Measurements from ENCODE around the gene RRP15. TPM values are rescaled to one million over a fixed set of nuclear protein-coding genes. Genes with fewer than 3 reads are reported as not detected.

RRP15 gene
- total and polyA plus RNA-seq, 2 of the 13 experiments (the other 11 are each of a cell fraction or from before 2014, with no cell fraction given), result 2.1 to 37.5 TPM

DNA sequence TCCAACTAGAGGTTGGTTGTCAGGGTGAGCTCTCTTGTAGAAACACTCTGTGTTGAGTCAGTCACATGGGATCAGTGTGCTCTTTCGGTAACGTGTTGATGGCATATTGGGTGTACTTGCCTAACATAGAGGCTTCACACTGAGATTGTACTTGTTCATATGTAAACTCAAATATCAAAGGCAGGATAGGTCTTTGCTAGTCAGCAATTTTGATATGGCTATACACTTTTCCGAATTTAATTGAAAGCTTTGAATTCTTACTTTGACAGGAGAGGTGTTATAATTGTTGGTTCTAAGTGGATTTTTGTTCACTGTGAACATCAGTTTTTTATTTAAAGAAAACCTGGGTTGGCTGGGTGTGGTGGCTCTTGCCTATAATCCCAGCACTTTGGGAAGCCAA lies 43.7 kb downstream of the RRP15 start:
- DNase-seq (ENCODE audit: low spot score) (no peak), ATAC-seq (no peak), FAIRE-seq (no peak)
- no peak overlapping the region for H3K27ac ChIP-seq (ENCODE audit: extremely low read length, insufficient read depth, low read length)
- no peak overlapping the region for H2AFZ ChIP-seq (ENCODE audit: low read length)
- no peak overlapping the region for H3K4me2 ChIP-seq (ENCODE audit: low read depth, low read length)
- H3K9ac ChIP-seq (ENCODE audit: insufficient read depth, low read depth, low read length), result no peak overlapping the region
- peaks cover 0 to 4% of the 10 kb centered on the region in 2 experiments; a peak in 2 of 5 replicates for H3K36me3 ChIP-seq (replicated peaks in 1 of 2; ENCODE audit: control insufficient read depth in 1 of 2, insufficient read depth in 2 of 2, low read length in 2 of 2)
- BruUV-seq (replicated peaks), result no TSS peak
- in situ Hi-C loops (cut with HindIII; ENCODE audit: extremely low pct_ligation_motif_present, low pct_unique_long_range_greater_than_20kb) (loop anchor here (25.0 kb wide), 2 partner anchors 659 to 1084 kb away; no protein-coding TSS in a partner anchor), intact Hi-C loops (cut with micrococcal nuclease; ENCODE audit: unreplicated experiment) (no loop called here)
- ChIA-PET CTCF (ENCODE audit: low intra/inter-chr PET ratio, low total read pairs) (no interaction called here), POLR2A (no interaction called here)
- no peak for TF ChIP-seq ZNF382 (CRISPR knock-in tag; IDR thresholded peaks at IDR 0.05; ENCODE audit: borderline replicate concordance)
- TF ChIP-seq MAFK (conservative IDR thresholded peaks at IDR 0.05 in 1 of 2, IDR thresholded peaks at IDR 0.05 in 1 of 2; ENCODE audit: low read length in 2 of 2), result peak; percentile 27 to 51; a peak in 3 of 4 replicates
- TF ChIP-seq, protein P1, sequence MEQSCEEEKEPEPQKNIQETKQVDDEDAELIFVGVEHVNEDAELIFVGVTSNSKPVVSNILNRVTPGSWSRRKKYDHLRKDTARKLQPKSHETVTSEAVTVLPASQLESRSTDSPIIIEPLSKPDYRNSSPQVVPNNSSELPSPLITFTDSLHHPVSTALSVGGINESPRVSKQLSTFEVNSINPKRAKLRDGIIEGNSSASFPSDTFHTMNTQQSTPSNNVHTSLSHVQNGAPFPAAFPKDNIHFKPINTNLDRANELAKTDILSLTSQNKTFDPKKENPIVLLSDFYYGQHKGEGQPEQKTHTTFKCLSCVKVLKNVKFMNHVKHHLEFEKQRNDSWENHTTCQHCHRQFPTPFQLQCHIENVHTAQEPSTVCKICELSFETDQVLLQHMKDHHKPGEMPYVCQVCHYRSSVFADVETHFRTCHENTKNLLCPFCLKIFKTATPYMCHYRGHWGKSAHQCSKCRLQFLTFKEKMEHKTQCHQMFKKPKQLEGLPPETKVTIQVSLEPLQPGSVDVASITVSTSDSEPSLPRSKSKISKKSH (CRISPR knock-in tag; IDR thresholded peaks at IDR 0.05; ENCODE audit: borderline replicate concordance), result no peak
- no peaks in the 10 kb centered on the region for H3K79me2 ChIP-seq (ENCODE audit: insufficient read depth, low read length)
- no peaks in the 10 kb centered on the region; a peak in 1 of 5 replicates for H3K27me3 ChIP-seq (ENCODE audit: control insufficient read depth in 1 of 2, insufficient read depth in 2 of 2, low read length in 2 of 2)
- no peaks in the 10 kb centered on the region for H4K20me1 ChIP-seq (ENCODE audit: insufficient read depth, low read length)
- 94% methylated on average over 3 of the region's 3 CpGs for WGBS (ENCODE audit: low lambda C conversion rate)
- no peaks in the 10 kb centered on the region for H3K9me3 ChIP-seq (ENCODE audit: low read length)
- H3K4me1 ChIP-seq (ENCODE audit: insufficient read depth, low read length), result no peaks in the 10 kb centered on the region
- H3K4me3 ChIP-seq (replicated peaks in 1 of 3; ENCODE audit: insufficient read depth in 1 of 3, low read depth in 2 of 3, low read length in 3 of 3), result no peak overlapping the region

DNA sequence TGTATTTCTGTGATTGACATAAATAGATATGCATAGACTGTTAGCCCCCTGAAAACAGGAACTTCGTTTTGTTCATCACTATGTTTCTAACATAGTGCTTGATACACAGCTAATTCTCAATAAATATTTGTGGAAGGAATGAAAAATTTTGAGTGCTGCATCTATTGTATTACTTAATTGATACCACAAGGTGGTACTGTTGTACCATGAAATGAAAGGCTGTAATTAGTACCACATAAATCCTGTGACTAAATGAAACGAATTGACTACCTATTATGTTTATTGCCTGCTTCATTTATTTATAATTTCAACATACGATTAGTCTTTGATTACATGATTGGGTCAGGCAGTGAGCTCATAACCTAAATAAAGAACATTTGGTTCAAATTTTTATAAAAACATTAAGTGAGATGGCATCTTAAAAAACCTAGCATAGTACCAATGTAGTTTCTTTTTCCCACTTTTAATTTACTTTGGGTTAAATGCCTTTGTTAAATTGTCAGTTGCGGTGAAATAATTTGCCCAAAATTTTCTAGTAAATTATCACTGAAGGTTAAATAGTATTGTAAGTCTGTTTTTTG lies 45.0 kb downstream of the RRP15 start:
- in situ Hi-C loops (cut with HindIII; ENCODE audit: extremely low pct_ligation_motif_present, low pct_unique_long_range_greater_than_20kb) (loop anchor here (10.0 to 25.0 kb wide), 3 partner anchors 657 to 1235 kb away; no protein-coding TSS in a partner anchor), intact Hi-C loops (cut with micrococcal nuclease; ENCODE audit: unreplicated experiment) (loop anchor here (1.0 to 10.0 kb wide), 7 partner anchors 71 to 1482 kb away; no protein-coding TSS in a partner anchor)
- ChIA-PET CTCF (ENCODE audit: low intra/inter-chr PET ratio, low total read pairs) (interaction anchor here (1.0 to 1.7 kb wide), 2 partner anchors 191 to 1483 kb away, joined by 4 to 8 read pairs; no protein-coding TSS in a partner anchor), POLR2A (no interaction called here)
- no peak; the same call in 2 of the 3 replicates for ATAC-seq
- Histone ChIP-seq H3K9ac (ENCODE audit: insufficient read depth, low read depth, low read length) (no peak overlapping the region), H3K4me1 (ENCODE audit: insufficient read depth, low read length) (no peaks in the 10 kb centered on the region), H4K20me1 (ENCODE audit: insufficient read depth, low read length) (no peaks in the 10 kb centered on the region), H3K9me3 (ENCODE audit: low read length) (no peaks in the 10 kb centered on the region), H3K27ac (ENCODE audit: extremely low read length, insufficient read depth, low read length) (no peak overlapping the region), H3K4me2 (ENCODE audit: low read depth, low read length) (no peak overlapping the region), H3K4me3 (replicated peaks in 1 of 3; ENCODE audit: insufficient read depth in 1 of 3, low read depth in 2 of 3, low read length in 3 of 3) (no peak overlapping the region), H2AFZ (ENCODE audit: low read length) (no peak overlapping the region), H3K79me2 (ENCODE audit: insufficient read depth, low read length) (no peaks in the 10 kb centered on the region), H3K36me3 (replicated peaks in 1 of 2; ENCODE audit: control insufficient read depth in 1 of 2, insufficient read depth in 2 of 2, low read length in 2 of 2) (peaks cover 0 to 3% of the 10 kb centered on the region in 2 experiments; a peak in 2 of 5 replicates), H3K27me3 (ENCODE audit: control insufficient read depth in 1 of 2, insufficient read depth in 2 of 2, low read length in 2 of 2) (no peaks in the 10 kb centered on the region; a peak in 1 of 5 replicates)
- no peak for FAIRE-seq
- BruUV-seq (replicated peaks), result no TSS peak
- peak; percentile 16 for DNase-seq (ENCODE audit: low spot score)
- 45% methylated on average over 4 of the region's 4 CpGs for WGBS (ENCODE audit: low lambda C conversion rate)
- TF ChIP-seq, protein P2, sequence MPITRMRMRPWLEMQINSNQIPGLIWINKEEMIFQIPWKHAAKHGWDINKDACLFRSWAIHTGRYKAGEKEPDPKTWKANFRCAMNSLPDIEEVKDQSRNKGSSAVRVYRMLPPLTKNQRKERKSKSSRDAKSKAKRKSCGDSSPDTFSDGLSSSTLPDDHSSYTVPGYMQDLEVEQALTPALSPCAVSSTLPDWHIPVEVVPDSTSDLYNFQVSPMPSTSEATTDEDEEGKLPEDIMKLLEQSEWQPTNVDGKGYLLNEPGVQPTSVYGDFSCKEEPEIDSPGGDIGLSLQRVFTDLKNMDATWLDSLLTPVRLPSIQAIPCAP (CRISPR knock-in tag; IDR thresholded peaks at IDR 0.05; ENCODE audit: low read depth), result no peak
- TF ChIP-seq CC2D1A (CRISPR knock-in tag; IDR thresholded peaks at IDR 0.05), result no peak
- peak; percentile 11; the same call in 1 of the 2 replicates for TF ChIP-seq CEBPG (CRISPR knock-in tag; IDR thresholded peaks at IDR 0.05)
- peak; percentile 97 for TF ChIP-seq MIXL1 (CRISPR knock-in tag; IDR thresholded peaks at IDR 0.05)
- TF ChIP-seq, protein P3, sequence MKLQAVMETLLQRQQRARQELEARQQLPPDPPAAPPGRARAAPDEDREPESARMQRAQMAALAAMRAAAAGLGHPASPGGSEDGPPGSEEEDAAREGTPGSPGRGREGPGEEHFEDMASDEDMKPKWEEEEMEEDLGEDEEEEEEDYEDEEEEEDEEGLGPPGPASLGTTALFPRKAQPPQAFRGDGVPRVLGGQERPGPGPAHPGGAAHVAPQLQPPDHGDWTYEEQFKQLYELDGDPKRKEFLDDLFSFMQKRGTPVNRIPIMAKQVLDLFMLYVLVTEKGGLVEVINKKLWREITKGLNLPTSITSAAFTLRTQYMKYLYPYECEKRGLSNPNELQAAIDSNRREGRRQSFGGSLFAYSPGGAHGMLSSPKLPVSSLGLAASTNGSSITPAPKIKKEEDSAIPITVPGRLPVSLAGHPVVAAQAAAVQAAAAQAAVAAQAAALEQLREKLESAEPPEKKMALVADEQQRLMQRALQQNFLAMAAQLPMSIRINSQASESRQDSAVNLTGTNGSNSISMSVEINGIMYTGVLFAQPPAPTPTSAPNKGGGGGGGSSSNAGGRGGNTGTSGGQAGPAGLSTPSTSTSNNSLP (IDR thresholded peaks at IDR 0.05; ENCODE audit: low read depth, low read length), result peak; percentile 98
- peak; percentile 43; the same call in 1 of the 2 replicates for TF ChIP-seq SMC3 (IDR thresholded peaks at IDR 0.05; ENCODE audit: low read length)
- TF ChIP-seq, protein P4, sequence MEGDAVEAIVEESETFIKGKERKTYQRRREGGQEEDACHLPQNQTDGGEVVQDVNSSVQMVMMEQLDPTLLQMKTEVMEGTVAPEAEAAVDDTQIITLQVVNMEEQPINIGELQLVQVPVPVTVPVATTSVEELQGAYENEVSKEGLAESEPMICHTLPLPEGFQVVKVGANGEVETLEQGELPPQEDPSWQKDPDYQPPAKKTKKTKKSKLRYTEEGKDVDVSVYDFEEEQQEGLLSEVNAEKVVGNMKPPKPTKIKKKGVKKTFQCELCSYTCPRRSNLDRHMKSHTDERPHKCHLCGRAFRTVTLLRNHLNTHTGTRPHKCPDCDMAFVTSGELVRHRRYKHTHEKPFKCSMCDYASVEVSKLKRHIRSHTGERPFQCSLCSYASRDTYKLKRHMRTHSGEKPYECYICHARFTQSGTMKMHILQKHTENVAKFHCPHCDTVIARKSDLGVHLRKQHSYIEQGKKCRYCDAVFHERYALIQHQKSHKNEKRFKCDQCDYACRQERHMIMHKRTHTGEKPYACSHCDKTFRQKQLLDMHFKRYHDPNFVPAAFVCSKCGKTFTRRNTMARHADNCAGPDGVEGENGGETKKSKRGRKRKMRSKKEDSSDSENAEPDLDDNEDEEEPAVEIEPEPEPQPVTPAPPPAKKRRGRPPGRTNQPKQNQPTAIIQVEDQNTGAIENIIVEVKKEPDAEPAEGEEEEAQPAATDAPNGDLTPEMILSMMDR (CRISPR knock-in tag; IDR thresholded peaks at IDR 0.05), result peak; percentile 56
- TF ChIP-seq ZNF558 (CRISPR knock-in tag; IDR thresholded peaks at IDR 0.05; ENCODE audit: borderline replicate concordance), result no peak

Data from HepG2 (cell line).